HG03469 (cell line): ENCODE results near the gene HTRA1.

Experiments used
- ATAC-seq: cut with Tn5 transposase; IDR thresholded peaks from one replicate; pipeline ENCODE4 v1.9.1; 2021; ENCODE audit warnings: mild to moderate bottlenecking, moderate library complexity, moderate number of reproducible peaks; ENCODE audit not compliant: unreplicated experiment

HTRA1 gene

DNA sequence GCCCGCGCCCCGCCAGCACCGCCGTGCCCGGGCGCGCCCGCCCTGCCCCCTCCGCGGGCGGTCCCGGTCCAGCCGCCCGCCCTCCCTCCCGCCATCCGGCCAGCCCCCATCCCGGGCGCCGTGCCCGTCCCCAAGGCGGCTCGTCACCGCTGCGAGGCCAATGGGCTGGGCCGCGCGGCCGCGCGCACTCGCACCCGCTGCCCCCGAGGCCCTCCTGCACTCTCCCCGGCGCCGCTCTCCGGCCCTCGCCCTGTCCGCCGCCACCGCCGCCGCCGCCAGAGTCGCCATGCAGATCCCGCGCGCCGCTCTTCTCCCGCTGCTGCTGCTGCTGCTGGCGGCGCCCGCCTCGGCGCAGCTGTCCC lies at the start of gene HTRA1:
HTRA1 (plus strand) TSS at position 187 of the 362 bp plus-strand sequence; CDS start at position 287, 100 bp downstream.
- ATAC-seq: no peak

DNA sequence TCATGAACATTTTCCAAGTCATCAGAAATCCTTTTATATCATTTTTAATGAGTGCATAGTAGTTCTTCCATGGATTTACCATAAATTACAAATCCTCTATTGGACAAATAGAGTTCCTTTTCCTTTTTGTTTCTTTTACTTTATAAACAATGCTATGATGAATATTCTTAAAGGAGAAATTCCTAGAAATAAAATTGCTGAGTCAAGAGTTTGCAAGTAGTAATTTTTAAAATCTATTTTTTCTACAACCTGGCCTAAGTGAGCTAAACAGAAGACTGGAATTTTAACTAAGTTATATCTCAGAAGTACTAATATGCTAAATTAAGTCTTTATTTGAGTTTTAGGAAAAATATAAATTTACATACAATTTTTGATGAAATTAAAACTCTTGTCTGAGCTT lies 48.0 kb upstream of the HTRA1 start:
- no peak for ATAC-seq

DNA sequence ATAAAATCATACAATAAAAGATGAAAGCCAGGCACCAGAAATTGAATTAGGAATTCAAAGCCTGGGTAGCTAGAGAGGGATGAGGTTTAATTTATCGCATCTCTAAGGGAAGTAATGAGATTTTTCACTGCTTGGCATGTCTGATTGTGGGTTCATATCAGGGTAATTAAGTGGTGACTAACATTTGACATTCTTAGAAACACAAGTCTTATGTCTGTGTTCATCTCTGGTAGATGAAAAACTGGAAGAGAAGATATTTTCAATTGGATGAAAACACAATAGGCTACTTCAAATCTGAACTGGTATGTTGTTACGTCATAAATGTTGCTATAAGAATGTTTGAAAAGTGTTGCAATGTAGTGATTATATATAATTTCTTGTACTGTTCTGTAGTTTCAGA lies 43.7 kb upstream of the HTRA1 start:
- ATAC-seq: no peak

DNA sequence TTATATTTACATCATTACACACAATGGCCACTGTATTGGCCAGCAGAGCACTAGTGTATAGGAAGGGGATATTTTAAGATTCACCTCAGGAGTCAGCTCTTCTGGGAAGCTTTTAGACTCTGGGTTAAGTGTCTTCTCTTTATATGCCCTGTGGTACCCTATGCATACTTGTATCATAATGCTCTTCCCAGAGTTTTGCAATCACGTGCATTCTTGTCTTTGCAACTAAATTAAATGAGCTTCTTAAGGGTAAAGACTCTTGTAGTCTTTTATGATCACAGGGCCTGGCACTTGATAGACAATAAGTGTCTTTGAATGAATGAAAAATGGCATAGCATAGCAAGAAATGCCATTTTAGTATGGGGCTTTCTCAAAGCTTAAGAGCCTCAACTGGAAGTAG lies 42.3 kb upstream of the HTRA1 start:
- ATAC-seq: no peak

DNA sequence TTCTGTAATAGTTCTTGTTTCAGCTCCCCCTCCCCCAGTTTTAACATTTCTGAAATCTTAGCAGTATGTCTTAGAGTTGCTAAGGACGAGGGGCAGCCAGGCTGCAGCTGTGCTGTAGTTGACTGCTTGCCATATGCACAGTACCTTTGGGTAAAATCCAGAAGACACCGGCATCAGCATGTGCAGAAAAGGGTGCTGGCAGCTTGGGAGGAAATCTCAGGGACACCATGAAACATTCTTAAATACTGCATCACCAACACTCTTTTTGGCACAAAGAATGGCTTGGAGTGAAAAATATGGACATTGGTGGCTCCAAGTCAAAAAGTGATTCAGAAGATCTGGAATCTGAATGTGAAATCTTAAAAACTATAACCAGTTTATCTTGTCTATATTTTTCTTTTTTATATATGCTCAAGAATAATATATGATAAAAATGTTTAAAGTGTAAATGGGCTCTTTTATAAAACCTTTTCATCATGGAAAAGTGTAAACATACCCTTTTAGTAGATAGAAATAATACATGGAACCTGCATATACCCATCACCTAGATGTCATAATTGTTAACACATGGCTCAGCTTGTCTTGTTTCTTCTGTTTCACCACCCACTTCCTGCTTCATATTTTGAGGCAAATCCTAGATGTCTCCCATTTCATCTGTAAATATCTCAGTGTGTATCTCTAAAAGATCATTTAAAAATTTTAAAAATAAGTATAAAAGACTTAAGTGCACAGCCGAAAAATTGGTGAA lies 41.3 kb upstream of the HTRA1 start:
- no peak for ATAC-seq

DNA sequence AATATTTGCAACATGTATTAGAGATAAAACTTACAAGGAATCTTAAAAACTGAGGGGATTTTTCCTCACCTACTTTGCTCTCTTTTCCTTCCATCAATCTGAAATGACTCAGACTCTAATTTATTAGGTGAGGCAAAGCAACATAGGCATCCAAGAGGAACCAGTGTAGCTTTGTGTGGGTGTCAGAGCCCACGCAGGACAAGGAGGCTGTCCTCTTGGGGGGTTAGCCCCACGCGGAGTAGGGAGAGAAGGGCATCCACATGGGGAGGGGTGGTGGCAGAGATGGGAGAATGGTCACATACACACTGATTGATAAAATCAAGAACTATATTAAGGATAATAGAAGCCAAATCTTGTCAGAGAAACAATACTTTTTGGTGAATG lies 40.7 kb upstream of the HTRA1 start:
- ATAC-seq: no peak

DNA sequence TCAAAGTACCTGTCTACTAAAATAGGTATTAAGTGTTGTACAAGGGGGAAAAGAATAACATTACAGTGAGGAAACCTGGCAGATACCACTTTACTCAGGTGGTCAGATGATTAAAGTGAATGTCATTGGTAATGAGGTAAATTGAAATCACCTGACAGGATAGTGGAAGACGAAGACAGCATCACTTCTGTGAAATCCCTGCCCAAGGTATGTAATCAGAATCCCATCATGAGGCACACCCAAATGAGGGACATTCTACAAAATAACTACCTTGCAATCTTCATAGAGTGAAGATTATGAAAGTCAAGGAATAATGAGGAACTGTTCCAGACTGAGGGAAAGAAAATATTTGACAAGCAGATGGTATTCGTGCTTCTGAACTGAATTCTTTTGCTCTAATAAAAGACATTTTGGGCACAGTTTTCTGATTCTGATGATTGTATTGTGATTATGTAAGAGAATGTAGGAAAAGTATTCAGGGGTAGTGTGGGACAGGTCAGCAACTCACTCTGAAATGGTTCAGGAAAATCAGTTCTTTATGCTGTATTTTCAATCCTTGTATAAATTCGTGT lies 40.2 kb upstream of the HTRA1 start:
- ATAC-seq: no peak

DNA sequence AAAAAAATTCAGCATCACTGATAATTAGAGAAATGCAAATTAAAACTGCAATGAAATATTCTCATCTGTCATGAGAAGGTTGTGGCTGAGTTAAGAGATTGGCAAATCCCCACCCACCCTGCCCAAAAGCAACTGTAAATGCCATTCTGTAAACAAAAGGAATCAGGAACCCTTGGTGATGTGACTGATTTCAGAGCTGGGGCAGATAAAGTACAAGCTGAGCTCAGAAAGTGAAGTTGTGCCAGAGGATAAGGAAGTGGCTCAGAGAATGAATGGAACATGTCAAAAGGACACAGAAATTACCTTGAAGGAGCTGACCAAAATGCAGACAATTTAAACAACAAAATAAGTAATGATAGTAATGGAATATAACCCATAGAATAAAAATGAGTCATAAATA lies 39.6 kb upstream of the HTRA1 start:
- ATAC-seq: no peak

DNA sequence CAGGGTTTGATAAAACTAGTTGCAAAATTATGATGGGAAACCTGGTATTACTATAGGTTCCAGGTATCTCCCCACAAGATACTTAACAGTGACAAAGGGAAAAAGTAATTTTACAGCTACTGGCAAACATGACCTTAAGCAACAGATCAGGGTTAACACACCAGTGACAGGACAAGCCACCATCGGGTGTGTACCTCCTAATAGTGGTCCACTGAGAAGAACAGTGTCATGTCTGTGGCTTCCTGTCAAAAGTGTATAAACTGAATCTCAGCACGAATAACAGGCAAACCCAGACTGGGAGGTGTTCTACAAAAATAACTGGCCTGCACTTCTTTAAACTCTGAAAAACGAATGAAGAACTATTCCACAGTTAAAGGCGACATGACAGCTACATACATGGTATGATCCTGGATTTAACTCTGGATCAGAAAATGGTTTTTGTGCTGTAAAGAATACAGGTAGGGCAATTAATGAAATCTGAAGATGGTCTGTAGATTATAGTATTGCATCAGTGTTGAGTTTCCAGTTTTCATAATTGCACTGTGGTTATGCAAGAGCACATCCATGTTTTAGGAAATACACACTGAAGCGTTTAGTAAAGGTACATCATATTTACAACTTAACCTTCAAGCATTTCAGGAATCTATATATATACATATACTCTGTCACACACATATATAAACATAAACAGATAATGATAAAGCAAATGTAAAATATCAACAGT lies 38.9 kb upstream of the HTRA1 start:
- no peak for ATAC-seq

DNA sequence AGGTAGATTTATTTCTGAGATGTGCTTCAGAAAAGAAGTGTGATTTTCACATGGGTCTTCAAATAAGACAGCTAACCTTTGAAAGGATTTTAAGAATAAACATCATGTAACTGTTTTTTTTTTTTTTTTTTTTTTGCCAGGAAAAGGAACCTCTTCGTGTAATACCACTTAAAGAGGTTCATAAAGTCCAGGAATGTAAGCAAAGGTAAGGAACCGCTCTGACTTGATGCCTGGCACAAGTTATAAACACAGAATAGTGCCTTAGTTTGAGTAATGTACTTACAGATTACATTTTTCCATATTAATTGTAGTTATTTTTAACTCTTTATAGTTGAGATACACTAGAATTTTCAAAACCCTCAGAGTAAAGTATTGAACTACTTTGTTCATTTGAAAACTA lies 37.3 kb upstream of the HTRA1 start:
- no peak for ATAC-seq

DNA sequence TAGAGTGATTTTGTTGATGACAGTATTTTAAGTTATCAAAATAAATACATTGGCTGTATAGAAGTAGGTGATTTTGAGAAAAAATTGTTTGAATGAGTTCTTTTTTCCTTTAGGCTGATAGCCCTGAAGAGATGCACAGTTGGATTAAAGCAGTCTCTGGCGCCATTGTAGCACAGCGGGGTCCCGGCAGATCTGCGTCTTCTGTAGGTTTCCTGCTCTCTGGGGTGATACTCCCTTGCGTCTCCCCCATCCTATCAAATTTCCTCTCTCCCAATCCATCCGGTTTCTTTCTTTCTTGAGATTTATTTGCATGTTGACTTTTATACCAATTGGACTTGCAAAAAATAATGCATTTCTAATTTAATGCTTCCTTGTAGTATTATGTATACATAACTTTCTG lies 34.5 kb upstream of the HTRA1 start:
- ATAC-seq: no peak

DNA sequence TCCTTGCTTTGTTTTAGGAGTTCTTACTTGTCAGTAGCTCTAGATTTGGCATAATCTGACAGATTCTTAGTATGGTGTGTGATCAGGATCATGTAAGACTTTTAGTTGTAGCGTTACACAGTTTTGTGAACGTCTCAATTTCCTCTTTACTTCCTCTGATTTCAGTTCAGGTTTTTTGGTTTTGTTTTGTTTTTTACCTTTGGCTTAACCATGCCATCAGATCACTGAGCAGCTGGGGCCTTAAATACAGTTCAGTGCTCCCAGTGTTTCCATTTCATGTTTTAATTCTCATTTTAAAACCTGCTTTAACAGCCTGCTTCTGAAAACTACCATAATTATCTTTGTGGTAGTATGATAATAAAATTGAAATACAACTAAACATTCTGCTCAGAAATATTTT lies 34.1 kb upstream of the HTRA1 start:
- no peak for ATAC-seq

DNA sequence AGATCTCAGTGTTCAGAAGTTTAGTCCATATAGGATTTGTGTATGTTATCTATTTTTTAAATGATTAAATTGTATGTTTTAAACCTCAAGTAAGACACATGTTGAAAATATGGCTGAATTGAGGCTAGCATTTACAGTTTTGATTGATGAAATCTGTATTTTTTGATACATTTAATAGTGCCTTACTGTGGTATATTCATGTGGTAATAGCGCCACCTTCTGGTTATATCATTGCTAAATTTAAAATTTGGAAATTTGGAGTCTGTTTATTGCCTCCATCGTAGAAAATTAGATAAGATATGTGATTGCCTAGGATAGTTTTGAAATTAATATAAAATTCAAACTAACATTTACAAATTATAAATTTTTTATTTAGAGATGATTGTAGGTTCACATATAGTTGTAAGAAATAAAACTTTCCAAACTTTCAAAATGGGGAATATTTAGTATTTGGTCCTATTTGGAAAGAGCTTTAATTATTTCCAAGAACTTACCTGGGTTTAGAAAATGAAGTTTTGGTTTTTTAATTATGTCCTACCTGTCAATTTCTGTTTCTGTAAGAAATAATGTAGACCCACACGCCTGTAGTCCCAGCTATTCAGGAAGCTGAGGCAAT lies 26.0 kb upstream of the HTRA1 start:
- ATAC-seq: no peak

DNA sequence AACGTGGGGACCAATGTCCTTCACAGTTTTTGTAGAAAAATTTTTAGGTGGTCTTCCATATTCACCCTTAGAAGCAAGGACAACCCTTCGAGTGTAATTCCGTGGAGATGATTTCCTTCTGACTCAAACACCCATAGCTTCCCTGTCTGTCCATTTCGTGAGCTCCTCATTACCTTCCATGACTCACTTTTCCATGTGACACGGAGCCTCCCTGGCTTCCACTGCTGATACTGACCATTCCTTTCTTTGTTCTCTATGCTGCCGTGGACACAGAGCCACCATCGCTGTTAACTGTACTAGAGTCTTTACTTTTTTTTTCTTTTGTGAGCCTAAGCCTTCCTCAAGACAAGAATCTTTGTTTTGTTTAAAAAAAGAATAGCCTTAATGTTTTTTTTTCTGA lies 19.4 kb upstream of the HTRA1 start:
- no peak for ATAC-seq

DNA sequence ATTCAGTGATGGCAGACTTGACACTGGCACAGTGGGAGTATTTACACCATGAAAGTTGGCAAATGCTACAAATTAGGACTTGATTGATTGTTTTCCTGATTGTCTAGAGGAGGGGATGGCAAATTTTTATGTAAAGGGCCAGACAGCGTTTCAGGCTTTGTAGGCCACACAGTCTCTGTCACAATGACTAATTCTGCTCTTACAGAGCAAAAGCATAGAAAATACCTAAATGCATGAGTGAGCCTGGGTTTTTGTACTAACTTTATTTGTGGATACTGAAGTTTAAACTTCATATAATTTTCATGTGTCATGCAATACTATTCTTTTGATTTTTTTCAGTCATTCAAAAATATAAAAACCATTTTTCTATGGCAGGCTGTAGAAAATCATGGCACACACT lies 15.9 kb upstream of the HTRA1 start:
- no peak for ATAC-seq

DNA sequence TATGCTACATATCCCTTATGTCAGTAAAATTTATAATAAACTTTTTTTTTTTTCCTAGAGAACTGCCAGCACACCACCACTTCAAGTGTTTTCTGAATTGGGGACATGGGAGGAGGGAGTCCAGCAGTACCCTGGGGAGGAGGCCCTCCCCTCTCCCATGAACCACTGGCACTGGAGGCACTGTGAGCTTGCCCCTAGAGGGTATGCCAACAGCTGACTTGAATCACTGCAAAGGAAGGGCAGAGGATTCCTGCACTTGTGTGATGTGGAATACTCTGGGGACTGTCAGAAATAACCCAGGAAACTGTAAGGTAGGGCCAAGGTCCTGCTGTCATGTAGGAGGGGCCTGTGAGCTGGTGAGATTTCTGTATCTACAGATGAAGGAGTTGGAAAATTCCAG lies 15.4 kb upstream of the HTRA1 start:
- ATAC-seq: no peak

DNA sequence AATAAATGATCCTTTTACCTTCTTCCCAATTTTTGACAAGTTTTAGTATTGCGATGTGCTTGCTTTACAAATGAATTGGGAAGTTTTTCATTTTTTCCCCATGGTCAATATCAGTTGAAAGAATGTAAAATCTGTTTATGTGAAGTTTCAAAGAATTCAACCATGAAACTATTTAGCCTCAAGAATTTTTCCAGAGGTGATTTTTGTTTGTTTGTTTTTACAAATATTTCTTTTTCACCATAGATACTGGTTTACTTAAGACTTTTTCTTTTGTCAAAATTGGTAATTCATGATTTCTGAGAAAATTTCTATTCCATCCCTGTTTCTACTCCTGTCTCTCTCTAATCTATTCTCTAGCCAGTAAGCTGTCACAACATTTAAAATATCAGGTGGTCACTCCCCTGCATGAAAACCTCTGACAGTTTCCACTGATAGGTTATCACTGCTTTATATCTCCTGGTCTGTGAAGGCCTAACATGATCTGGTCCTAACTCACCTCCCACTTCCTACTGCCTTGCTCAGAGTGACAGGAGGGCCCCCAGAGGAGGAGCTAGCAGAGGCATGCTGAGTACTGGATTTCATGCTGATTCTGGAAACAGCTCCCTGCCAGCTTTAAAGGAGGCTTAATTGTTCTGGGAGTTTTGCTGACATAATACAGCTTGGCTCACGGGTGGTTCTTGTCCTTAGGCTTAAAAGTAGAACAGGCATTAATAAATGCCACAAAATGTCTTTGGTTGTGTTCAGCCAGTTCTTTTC lies 14.5 kb upstream of the HTRA1 start:
- no peak for ATAC-seq

DNA sequence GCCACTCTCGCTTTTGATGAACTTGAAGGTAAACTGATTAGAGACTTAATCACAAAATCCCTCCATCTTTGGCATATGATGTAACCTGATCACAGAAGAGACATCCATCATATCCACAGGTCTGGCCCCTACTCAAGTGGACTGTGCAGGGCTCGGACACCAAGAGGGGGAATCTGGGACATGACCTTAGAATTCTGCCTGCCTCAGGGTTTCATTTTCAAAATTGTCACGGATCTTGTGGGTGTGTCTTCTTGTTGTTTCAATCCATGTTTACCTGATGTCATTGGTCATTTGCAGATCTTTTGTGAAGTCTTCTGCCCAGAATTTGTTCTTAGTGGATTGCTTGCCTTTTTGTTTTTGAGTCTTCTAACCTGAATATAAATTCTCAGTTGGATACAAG lies 12.8 kb upstream of the HTRA1 start:
- no peak for ATAC-seq

DNA sequence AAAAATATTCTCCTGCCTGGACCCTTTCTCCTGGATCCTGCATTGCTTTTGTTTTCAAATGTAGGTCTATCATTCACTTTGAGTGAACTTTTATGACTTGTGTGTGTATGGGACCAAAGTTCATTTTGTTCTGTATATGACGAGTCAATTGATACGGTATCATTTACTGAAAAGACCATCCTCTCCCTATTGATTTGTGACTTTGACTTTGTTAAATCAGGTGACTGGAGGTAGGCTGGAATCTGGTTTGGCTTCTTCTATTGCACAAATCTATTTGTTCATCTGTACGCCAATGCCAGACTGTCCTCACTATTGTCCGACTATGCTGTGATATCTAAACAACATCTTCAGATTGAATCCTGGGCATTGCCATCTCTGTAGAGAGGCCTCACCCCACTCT lies 12.2 kb upstream of the HTRA1 start:
- no peak for ATAC-seq

DNA sequence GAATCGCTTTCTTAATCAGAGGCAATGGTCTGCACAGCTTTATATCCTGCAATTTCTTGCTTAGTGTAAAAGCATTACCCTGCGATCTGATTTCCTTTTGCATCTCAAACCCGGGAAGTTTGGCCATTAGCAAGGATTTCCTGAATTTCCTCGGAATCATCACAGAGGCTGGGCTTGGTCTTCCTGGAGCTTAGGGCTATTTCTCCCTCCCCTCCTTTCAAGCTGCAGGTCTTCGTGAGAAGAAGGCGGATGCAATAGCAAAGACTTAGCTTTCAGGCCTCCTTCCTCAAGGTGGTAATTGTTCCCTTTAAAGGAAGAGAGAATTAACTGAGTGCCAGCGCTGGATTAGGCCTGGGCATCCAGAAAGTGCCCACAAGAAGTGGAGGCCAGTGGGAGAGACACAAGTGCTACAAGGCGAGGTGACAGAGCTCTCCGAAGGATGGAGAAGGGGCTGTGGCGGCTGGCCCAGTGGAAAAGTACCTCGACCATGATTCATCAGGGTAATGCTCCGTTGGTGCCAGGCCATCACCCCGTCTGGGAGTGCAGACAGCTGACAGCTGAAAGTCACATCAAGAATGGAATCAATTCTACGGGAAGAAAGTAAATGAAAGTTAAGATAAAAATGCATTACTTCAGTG lies 10.9 kb upstream of the HTRA1 start:
- ATAC-seq: no peak

DNA sequence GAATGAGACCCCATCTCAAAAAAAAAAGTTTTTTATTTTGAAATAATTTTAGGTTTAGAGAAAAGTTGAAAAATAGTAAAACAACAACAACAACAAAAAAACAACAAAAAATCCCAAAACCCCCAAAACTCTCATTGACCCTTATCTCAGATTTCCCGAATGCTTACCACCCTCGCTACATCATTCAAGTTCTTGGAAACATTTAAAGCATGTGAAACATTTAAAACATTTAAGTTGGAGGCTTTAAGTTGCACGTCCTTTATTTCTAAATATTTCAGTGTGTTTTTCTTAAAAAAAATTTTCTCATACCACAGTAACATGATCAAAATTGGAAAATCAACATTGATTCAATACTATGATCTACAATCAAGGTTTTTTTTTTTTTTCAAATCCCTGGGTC lies 7.3 kb upstream of the HTRA1 start:
- no peak for ATAC-seq
